GM12891 (cell line): ENCODE measurements around the gene IRGM.
"Not testable (repeated sequence)": the region's sequence is repeated elsewhere in the genome, so short reads cannot be mapped to it uniquely, and the experiment has no call there.

Experiments used
- PAX5 ChIP-seq: IDR thresholded peaks from 2 replicates; pipeline ENCODE4 v1.6.1; 2011; ENCODE audit warnings: low read length, moderate library complexity, mild to moderate bottlenecking; ENCODE audit not compliant: insufficient read depth, severe bottlenecking
- POLR2A ChIP-seq: IDR thresholded peaks from 2 replicates; pipeline ENCODE4 v1.6.1; 2011; ENCODE audit warnings: low read depth, low read length, control low read depth
- SPI1 ChIP-seq: IDR thresholded peaks from 2 replicates; pipeline ENCODE4 v1.6.1; 2011; ENCODE audit warnings: low read depth, low read length, control low read depth
- TAF1 ChIP-seq: IDR thresholded peaks from 2 replicates; pipeline ENCODE4 v1.6.1; 2011; ENCODE audit warnings: low read depth, low read length, control low read depth

DNA sequence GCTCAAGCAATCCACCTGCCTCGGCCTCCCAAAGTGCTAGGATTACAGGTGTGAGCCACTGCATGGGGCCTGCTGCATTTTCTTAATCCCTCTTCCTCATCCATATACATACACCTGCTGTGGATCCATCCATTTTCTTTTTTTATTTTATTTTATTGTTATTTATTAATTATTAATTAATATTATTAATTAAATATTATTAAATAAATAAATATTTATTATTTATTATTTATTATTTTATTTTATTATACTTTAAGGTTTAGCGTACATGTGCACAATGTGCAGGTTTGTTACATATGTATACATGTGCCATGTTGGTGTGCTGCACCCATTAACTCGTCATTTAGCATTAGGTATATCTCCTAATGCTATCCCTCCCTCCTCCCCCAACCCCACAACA is 10.4 kb downstream of the IRGM start:
- TF ChIP-seq POLR2A, PAX5, SPI1, TAF1: not testable (repeated sequence)
